Measurements from ENCODE around the gene PSMG3.

PSMG3 gene, protein sequence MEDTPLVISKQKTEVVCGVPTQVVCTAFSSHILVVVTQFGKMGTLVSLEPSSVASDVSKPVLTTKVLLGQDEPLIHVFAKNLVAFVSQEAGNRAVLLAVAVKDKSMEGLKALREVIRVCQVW

DNA sequence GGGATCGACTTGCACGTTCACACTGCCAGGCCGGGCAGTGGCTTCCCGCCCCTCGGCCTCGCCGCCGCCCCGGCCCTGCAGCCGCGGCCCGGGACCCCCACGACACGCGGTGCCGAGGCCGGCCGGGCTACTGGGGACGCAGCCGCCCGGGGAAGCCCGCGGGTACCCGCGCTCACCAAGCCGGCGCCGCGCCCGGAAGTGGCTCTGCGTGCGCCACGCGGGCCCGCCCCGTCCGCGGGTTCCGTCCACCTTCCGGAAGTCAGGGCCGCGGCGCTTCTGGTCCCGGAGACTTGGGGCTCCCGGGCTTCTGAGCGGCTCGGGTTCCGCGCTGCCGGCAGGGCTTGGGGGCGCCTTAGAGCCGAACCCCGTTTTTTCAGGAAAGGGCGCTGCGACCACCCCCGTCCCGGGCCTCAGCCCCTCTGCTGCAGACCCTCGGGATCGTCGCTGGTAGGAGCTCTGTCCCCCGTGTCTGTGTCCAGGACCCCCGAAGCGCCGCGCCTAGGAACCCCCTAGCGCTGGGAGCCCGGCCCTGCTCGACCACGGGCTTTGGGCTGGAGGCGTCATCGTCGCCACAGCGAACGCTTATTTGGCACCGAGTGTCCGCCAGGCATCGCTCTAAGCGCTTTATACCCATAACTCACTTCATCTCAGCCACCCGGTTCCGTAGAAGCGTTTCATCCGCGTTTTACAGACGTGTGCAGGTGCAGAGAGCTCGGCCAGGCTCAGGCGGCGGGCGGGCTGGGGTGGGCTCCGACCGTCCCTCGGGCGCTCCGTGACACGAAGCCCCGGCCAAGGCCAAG lies at the start of gene PSMG3:
TSS of gene PSMG3 (minus strand) at position 200 of the 800 bp plus-strand sequence. CDS start 693 bp downstream, outside the sequence.
- no peaks in the 10 kb centered on the region for H3K9me3 Mint-ChIP-seq
- H3K4me3 Mint-ChIP-seq: peak within 1 kb of the TSS; percentile 95
- peaks cover 28% of the 10 kb centered on the region for H3K36me3 Mint-ChIP-seq (ENCODE audit: low read depth)
- peak within 1 kb of the TSS; percentile 97 for H3K27ac Mint-ChIP-seq
- peaks cover 45% of the 10 kb centered on the region for H3K4me1 Mint-ChIP-seq (ENCODE audit: low read depth)
- no peaks in the 10 kb centered on the region for H3K27me3 Mint-ChIP-seq

DNA sequence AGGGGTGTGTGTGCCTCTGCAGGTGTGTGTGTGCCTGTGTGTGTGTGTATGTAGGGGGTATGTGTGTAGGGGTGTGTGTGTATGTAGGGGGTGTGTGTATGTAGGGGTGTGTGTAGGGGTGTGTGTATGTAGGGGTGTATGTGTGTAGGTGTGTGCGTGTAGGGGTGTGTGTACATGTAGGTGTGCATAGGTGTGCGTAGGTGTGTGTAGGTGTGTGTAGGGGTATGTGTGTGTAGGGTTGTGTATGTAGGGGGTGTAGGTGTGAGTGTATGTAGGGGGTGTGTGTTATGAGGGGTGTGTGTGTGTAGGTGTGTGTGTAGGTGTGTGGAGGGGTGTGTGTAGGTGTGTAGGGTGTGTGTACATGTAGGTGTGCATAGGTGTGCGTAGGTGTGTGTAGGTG lies 48.6 kb upstream of the PSMG3 start:
- Mint-ChIP-seq H3K4me3 (no peak overlapping the region), H3K9me3 (no peaks in the 10 kb centered on the region), H3K27me3 (no peaks in the 10 kb centered on the region), H3K36me3 (ENCODE audit: low read depth) (no peaks in the 10 kb centered on the region), H3K27ac (no peak overlapping the region), H3K4me1 (ENCODE audit: low read depth) (no peaks in the 10 kb centered on the region)

DNA sequence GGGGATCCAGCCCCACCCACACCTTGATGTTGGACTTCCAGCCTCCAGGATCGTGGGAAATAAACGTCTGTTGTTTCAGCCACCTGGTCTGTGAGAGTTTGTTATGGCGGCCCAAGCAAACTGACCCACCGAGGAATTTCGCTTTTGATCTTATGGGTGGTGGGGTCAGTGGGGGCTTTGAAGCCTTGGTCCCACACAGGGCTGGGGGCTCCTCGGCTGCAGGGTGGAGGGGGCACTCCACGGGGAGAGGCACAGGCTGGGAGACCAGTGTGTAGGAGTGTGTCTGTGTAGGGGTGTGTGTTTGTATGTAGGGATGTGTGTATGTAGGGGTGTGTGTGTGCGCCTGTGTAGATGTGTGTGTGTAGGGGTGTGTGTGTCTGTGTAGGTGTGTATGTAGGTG lies 48.1 kb upstream of the PSMG3 start:
- Mint-ChIP-seq H3K9me3 (no peaks in the 10 kb centered on the region), H3K4me1 (ENCODE audit: low read depth) (no peaks in the 10 kb centered on the region), H3K27me3 (no peaks in the 10 kb centered on the region), H3K27ac (no peak overlapping the region), H3K36me3 (ENCODE audit: low read depth) (no peaks in the 10 kb centered on the region), H3K4me3 (no peak overlapping the region)

DNA sequence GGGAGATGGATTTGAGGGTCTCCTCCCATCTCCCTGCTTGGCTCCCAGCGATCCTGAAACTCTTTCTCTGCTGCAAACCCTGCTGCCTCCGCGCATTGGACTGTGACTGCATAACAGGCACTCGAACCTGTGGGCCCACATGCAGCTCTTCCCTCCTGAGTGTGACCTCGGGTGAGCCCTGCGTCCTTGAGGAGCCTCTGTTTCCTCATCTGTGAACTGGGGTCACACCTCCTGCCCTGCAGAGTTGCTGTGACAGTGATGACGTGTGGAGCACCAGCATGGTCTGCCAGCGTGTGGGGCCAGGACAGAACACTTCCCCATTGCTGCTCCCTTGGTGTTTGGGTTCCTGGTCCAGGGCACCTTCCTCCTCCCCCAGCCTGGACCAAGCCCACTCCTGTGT lies 46.9 kb upstream of the PSMG3 start:
- no peaks in the 10 kb centered on the region for H3K4me1 Mint-ChIP-seq (ENCODE audit: low read depth)
- no peak overlapping the region for H3K4me3 Mint-ChIP-seq
- H3K27me3 Mint-ChIP-seq: no peaks in the 10 kb centered on the region
- no peaks in the 10 kb centered on the region for H3K9me3 Mint-ChIP-seq
- H3K27ac Mint-ChIP-seq: no peak overlapping the region
- no peaks in the 10 kb centered on the region for H3K36me3 Mint-ChIP-seq (ENCODE audit: low read depth)

DNA sequence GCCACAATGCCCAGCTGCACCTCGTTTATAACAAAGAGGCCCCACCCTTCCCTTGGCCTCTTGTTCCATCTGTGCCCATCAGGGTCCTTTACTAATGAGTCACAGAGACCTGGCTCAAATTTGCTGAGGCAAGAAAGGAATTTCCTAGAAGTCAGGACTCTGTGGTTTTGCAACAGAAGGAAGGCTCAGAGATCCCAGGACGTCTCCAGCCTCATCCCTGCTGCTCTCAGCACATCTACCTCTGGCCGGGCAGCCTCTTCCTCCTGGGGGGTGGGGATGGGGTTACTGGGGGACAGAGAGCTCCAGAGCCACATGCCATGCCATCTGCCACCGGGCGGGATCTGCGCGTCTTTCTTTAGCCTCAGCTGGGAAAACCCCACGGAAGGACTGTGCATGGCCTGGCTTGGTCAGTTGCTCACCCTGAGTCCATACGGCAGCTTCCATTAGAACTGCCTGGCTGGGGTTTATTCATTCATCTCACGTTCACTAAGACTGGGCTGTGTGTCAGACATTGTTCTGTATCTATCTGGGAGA lies 41.9 kb upstream of the PSMG3 start:
- Mint-ChIP-seq H3K4me1 (ENCODE audit: low read depth) (no peaks in the 10 kb centered on the region), H3K36me3 (ENCODE audit: low read depth) (no peaks in the 10 kb centered on the region), H3K27ac (no peak overlapping the region), H3K4me3 (no peak overlapping the region), H3K9me3 (no peaks in the 10 kb centered on the region), H3K27me3 (peaks cover 11% of the 10 kb centered on the region)

DNA sequence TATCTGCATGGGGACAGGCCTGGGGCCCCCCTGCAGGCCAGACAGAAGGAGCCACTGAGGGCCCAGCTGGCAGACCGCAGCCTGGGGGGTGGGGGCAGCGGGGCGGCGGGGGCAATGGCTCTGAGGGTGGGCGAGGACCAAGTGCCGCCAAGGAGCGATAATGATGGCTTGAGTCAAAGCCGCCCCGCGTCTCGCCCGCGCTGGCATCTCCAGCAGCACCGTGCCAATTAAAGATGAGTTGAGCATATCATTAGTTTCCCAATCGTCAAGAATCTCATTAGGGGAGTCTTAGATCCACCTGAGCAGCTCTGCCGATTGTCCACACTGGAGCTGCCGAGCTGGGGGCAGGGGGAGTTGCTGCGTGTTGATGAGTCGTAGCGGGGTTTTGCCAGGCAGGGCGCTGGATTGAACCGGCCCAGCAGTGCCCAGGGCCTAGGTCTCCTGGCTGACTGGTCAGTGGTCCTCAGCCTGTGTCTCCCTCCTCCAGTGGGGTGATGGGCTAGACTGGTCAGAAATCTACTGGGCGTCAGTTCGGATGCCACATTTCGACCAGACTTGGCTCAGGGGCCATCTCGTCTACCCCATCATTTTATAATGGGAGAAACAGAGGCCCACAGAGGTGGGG lies 41.0 kb upstream of the PSMG3 start:
- H3K4me3 Mint-ChIP-seq: no peak overlapping the region
- no peaks in the 10 kb centered on the region for H3K36me3 Mint-ChIP-seq (ENCODE audit: low read depth)
- H3K27me3 Mint-ChIP-seq: peaks cover 15% of the 10 kb centered on the region
- no peaks in the 10 kb centered on the region for H3K9me3 Mint-ChIP-seq
- H3K27ac Mint-ChIP-seq: no peak overlapping the region
- H3K4me1 Mint-ChIP-seq (ENCODE audit: low read depth): no peaks in the 10 kb centered on the region

DNA sequence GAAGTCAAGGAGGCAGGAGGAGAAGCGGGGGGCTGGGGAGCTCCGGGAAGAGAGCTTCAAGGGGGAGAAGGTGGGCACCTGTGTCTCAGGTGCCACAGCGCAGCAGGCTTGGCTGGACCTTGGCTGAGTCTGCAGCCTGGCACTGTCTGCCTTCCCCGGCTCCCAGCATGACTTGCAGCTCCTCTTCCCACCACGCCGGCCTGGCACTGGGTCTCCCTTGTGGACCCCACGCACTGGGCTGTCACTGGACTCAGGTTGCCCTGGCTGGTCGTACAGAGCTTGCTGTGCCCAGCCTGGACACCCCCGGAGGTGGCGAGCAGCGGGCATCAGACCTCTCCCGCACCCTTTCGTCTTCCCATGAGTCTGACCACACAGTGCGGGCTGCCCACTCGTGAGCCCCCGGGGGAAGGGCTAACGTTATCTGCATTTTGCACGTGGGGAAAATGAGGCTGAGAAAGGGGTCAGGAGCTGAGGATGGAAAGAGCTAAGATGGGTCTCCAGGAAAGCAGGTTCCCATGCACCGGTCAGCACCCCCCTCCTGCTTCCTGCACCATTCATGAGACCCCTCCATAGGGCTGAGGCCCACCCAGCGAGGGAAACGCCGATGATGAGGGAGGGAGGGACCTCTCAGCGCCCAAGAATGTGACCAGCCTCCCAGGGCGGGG lies 40.3 kb upstream of the PSMG3 start:
- Mint-ChIP-seq H3K27ac (no peak overlapping the region), H3K4me1 (ENCODE audit: low read depth) (no peaks in the 10 kb centered on the region), H3K4me3 (no peak overlapping the region), H3K27me3 (peaks cover 15% of the 10 kb centered on the region), H3K9me3 (no peaks in the 10 kb centered on the region), H3K36me3 (ENCODE audit: low read depth) (no peaks in the 10 kb centered on the region)

DNA sequence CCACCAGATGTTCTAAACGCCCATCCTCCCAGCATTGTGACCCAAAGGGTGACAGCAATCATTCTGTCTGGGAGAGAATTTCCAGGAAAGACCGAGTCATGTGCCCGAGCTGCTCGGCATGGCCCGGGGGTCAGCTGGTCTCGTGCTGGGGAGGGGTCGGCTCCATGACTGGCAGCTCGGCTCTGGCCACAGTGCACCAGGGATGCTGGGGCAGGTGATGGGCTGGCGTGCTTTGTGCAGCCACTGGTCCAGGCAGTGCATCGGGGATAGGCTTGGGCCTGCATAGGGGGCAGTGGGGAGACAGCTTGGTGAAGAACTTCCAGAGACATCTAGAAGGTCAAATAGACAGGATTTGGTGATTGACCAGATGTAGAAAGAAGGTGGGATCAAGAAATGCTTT lies 39.2 kb upstream of the PSMG3 start:
- H3K27ac Mint-ChIP-seq: no peak overlapping the region
- no peaks in the 10 kb centered on the region for H3K36me3 Mint-ChIP-seq (ENCODE audit: low read depth)
- no peaks in the 10 kb centered on the region for H3K4me1 Mint-ChIP-seq (ENCODE audit: low read depth)

DNA sequence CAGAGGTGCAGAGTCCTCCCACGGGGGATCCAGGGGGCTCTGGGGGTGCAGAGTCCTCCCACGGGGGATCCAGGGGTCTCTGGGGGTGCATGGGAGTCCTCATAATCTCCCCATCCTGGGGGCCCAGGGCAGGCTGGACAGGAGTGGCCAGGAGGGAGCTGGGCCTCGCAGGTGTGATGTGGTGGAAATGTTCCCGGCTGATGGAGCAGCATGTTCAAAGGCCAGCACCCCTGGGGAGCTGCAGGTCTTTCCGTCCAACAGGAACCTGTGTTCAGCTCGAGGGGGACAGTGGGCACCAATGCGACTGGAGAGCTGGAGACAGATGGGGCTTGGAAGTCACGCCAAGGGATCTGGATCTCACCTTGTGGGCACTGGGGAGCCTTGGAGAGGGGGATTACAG lies 38.5 kb upstream of the PSMG3 start:
- H3K36me3 Mint-ChIP-seq (ENCODE audit: low read depth): no peaks in the 10 kb centered on the region
- no peak overlapping the region for H3K27ac Mint-ChIP-seq
- peaks cover 15% of the 10 kb centered on the region for H3K27me3 Mint-ChIP-seq
- no peaks in the 10 kb centered on the region for H3K9me3 Mint-ChIP-seq
- no peak overlapping the region for H3K4me3 Mint-ChIP-seq
- H3K4me1 Mint-ChIP-seq (ENCODE audit: low read depth): no peaks in the 10 kb centered on the region

More for the DNA sequence above, 39.2 kb upstream of the PSMG3 start:
- Mint-ChIP-seq H3K4me3 (no peak overlapping the region), H3K9me3 (no peaks in the 10 kb centered on the region), H3K27me3 (peaks cover 15% of the 10 kb centered on the region)

DNA sequence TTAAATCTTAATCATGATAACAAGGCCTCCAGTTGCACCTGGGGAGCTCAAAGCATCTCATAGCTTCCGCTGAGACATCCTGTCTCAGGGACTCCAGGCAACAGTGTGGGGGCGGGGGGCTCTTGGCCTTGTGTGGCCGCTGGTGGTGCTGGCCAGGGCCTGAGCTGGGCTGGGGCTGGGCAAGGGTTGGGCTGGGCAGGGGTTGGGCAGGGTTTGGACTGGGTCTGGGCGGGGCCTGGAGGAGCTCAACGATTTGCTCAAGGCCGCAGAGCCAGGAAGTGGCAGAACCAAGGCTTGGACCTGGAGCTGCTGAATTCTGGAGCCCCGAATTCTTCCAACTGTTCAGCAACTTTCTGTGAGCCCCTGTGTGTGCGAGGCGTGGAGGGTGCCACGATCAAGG lies 37.9 kb upstream of the PSMG3 start:
- Mint-ChIP-seq H3K36me3 (ENCODE audit: low read depth) (no peaks in the 10 kb centered on the region), H3K4me1 (ENCODE audit: low read depth) (no peaks in the 10 kb centered on the region), H3K27ac (no peak overlapping the region), H3K4me3 (no peak overlapping the region), H3K27me3 (peaks cover 15% of the 10 kb centered on the region), H3K9me3 (no peaks in the 10 kb centered on the region)

DNA sequence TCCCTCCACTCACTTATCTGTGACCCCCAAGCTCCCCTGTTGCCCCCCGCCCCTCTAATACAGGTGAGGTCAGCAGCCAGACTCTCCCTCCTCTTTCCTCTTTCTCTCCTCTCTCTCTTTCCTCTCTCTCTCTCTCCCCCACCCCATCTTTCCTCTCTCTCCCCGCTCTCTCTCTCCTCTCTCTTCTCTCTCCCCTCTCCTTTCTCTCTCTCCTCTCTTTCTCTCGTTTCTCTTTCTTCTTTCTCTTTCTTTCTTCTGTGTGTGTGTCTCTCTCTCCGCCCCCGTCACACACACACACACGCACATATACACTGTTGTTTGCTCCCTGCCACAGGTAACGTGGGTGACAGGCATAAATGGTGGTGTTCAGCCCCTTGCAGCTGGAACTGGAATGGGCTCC lies 37.2 kb upstream of the PSMG3 start:
- Mint-ChIP-seq H3K4me1 (ENCODE audit: low read depth) (no peaks in the 10 kb centered on the region), H3K36me3 (ENCODE audit: low read depth) (no peaks in the 10 kb centered on the region), H3K9me3 (no peaks in the 10 kb centered on the region), H3K27me3 (peaks cover 15% of the 10 kb centered on the region), H3K27ac (no peak overlapping the region), H3K4me3 (no peak overlapping the region)

DNA sequence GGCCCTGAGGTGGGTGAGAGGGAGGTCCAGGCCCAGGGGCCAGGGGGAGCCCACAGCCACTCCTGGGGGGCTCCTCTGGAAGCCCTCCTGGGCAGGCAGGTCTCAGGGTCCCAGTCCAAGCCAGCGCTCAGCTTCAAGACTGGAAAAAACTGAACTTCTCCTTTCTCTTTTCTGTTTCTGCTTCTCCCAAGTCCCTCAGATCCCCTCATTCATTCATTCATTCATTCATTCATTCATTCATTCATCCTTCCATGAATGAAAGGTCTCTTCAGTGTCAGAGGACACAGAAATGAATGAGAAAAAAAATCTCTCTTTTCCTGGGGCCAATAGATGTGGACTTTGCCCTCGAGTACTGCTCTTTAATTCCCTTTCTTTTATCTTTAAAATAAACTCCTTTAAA lies 34.6 kb upstream of the PSMG3 start:
- Mint-ChIP-seq H3K9me3 (no peaks in the 10 kb centered on the region), H3K36me3 (ENCODE audit: low read depth) (no peaks in the 10 kb centered on the region)

DNA sequence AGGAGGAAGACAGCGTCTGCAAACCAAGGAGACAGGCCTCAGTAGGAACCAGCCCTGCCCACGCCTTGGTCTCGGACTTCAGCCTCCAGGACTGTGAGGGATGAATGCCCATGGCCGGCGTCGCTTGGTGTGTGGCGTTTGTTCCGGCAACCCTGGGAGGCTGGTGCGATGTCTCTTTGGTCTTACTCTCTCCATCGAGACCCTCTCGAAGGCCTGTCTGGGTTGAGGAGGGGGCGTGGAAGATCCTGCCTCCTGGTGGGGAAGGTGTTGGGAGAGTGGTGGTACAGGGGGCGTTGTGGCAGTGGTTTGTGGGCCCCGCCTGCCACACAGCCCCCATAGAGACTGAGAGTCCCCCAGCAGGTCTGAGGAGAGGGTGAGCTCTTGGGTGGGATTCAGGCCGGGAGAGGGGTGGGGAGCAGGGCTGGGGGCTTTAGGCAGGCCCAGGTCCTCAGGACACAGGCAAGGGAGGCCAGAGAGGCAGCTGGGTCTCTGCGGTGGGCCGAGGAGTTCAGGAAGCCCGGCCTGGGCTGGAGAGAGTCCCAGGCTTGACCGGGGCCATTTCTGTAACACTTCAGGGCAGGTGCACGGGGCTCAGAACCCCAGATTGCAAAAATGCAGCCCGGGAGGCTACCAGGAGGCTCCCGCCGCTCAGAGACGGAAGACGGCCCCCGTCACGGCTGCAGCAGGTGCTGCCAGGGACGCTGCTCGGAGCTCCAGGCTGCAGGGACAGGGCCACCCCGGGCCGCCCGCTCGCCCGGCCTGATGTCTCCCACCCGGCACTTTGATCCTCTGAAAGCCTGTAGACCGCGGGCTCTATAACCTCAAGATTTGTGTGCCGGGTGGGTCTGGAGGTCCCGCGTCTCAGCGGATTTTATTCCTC lies 33.8 kb upstream of the PSMG3 start:
- Mint-ChIP-seq H3K27me3 (peaks cover 10% of the 10 kb centered on the region), H3K4me3 (no peak overlapping the region), H3K36me3 (ENCODE audit: low read depth) (no peaks in the 10 kb centered on the region), H3K27ac (no peak overlapping the region), H3K4me1 (ENCODE audit: low read depth) (no peaks in the 10 kb centered on the region), H3K9me3 (no peaks in the 10 kb centered on the region)

More for the DNA sequence above, 34.6 kb upstream of the PSMG3 start:
- Mint-ChIP-seq H3K27me3 (peaks cover 10% of the 10 kb centered on the region), H3K27ac (no peak overlapping the region), H3K4me1 (ENCODE audit: low read depth) (no peaks in the 10 kb centered on the region), H3K4me3 (no peak overlapping the region)

DNA sequence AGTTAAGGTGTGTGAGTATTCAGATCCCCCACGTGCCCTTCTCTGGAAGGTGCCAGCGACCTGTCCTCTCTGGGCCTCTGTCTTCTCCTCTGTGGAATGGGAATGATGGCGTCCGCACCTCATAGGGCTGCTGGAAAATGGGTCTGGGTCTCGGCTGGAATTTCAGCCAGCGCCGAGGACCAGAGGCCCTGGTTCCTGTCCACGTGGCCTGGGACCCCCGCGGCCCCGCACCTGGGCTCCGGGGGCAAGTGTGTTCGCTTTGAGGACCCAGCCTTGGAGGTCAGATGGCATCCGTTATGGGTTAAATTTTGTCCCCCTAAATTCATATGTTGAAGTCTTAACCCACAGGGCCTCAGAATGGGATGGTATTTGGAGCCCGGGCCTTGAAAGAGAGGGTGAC lies 32.6 kb upstream of the PSMG3 start:
- Mint-ChIP-seq H3K27ac (no peak overlapping the region), H3K4me1 (ENCODE audit: low read depth) (no peaks in the 10 kb centered on the region), H3K36me3 (ENCODE audit: low read depth) (no peaks in the 10 kb centered on the region), H3K9me3 (no peaks in the 10 kb centered on the region), H3K27me3 (peaks cover 9% of the 10 kb centered on the region), H3K4me3 (no peak overlapping the region)

Measured in stimulated activated naive CD8-positive, alpha-beta T cell treated with anti-CD3 and anti-CD28 coated beads, Interleukin-15, Interleukin-2, amounts not matched to agents 100 ng/mL and 50 ng/mL, for 24 hours (primary cell).